ENCODE results near the gene FBLN2.
A peak's percentile ranks its signal among the peaks of the same experiment; 100 is the strongest.

- TF ChIP-seq MAZ (IDR thresholded peaks at IDR 0.05; ENCODE audit: borderline replicate concordance, low read depth, low read length) (no peak), POLR2A (IDR thresholded peaks at IDR 0.05; ENCODE audit: low read depth, low read length) (no peak), SMC3 (IDR thresholded peaks at IDR 0.05; ENCODE audit: low read depth, low read length) (no peak), CTCF (conservative IDR thresholded peaks at IDR 0.05; ENCODE audit: low read depth, low read length) (no peak), MXI1 (IDR thresholded peaks at IDR 0.05; ENCODE audit: borderline replicate concordance, low read depth, low read length) (no peak), RAD21 (IDR thresholded peaks at IDR 0.05; ENCODE audit: low read length) (no peak), NFE2L2 (IDR thresholded peaks at IDR 0.05; ENCODE audit: low read depth, low read length) (no peak)
- TF ChIP-seq, protein P1, sequence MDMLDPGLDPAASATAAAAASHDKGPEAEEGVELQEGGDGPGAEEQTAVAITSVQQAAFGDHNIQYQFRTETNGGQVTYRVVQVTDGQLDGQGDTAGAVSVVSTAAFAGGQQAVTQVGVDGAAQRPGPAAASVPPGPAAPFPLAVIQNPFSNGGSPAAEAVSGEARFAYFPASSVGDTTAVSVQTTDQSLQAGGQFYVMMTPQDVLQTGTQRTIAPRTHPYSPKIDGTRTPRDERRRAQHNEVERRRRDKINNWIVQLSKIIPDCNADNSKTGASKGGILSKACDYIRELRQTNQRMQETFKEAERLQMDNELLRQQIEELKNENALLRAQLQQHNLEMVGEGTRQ (IDR thresholded peaks at IDR 0.05; ENCODE audit: low read depth, low read length): peak; percentile 22; the same call in 1 of the 2 replicates
Measured at GRCh38 chr3:13507570-13508339, 41.2 kb upstream of the FBLN2 start.

Data from IMR-90 (cell line).